Karpas-422 (cell line): Measurements from ENCODE around the gene ERC2. TPM values are rescaled to one million over a fixed set of nuclear protein-coding genes. Genes with fewer than 3 reads are reported as not detected.

Experiments used
- DNase-seq: peaks from one replicate; pipeline ENCODE4 v3.0.0-alpha.2; 2015
- H2AFZ ChIP-seq: fragments of 200-600 bp; sonication (generic); 2 replicates; pipeline ENCODE4 v1.6.1; 2014; ENCODE audit warnings: antibody characterized with exemption, low read length, mixed read lengths
- H3K27ac ChIP-seq: fragments of 200-600 bp; sonication (generic); 2 replicates; pipeline ENCODE4 v1.5.1; 2014; ENCODE audit warnings: mild to moderate bottlenecking, low read length, moderate library complexity
- H3K27me3 ChIP-seq: fragments of 200-600 bp; sonication (generic); 2 replicates; pipeline ENCODE4 v1.6.1; 2014; ENCODE audit warnings: low read length, mixed read lengths
- H3K36me3 ChIP-seq: fragments of 200-600 bp; sonication (generic); 2 replicates; pipeline ENCODE4 v1.6.1; 2014; ENCODE audit warnings: low read length, mixed read lengths; ENCODE audit not compliant: insufficient read depth
- H3K4me1 ChIP-seq: fragments of 200-600 bp; sonication (generic); 2 replicates; pipeline ENCODE4 v1.6.1; 2014; ENCODE audit warnings: mild to moderate bottlenecking, low read length, mixed read lengths
- H3K4me2 ChIP-seq: fragments of 200-600 bp; sonication (generic); 2 replicates; pipeline ENCODE4 v1.6.1; 2014; ENCODE audit warnings: low read length, low read depth, mild to moderate bottlenecking; ENCODE audit not compliant: poor library complexity, severe bottlenecking
- H3K4me3 ChIP-seq: fragments of 200-600 bp; sonication (generic); 2 replicates; pipeline ENCODE4 v1.5.1; 2014; ENCODE audit warnings: mild to moderate bottlenecking, antibody characterized with exemption, low read length, mixed read lengths
- H3K79me2 ChIP-seq: fragments of 200-600 bp; sonication (generic); 2 replicates; pipeline ENCODE4 v1.6.1; 2014; ENCODE audit warnings: mild to moderate bottlenecking, low read length, mixed read lengths
- H3K9ac ChIP-seq: fragments of 200-600 bp; sonication (generic); 2 replicates; pipeline ENCODE4 v1.6.0; 2014; ENCODE audit warnings: low read length
- H3K9me2 ChIP-seq: fragments of 200-600 bp; sonication (generic), shearing (Covaris generic); replicated peaks from 2 replicates; pipeline ENCODE4 v1.6.0; 2014; ENCODE audit warnings: mild to moderate bottlenecking, low read length, moderate library complexity; ENCODE audit not compliant: insufficient read depth
- H3K9me3 ChIP-seq: fragments of 300-700, 200-600 bp; sonication (generic); 2 replicates; pipeline ENCODE4 v1.6.1; 2014; ENCODE audit warnings: low read length, mixed read lengths
- H4K20me1 ChIP-seq: fragments of 200-600 bp; sonication (generic); 2 replicates; pipeline ENCODE4 v1.6.1; 2014; ENCODE audit warnings: mild to moderate bottlenecking, antibody characterized with exemption, low read length, low read depth; ENCODE audit not compliant: insufficient read depth
- total RNA-seq: library from RNA; depleted of rRNA; stranded (reverse); fragments of >200 nt; shearing (Covaris generic); gene quantifications from 2 replicates; pipeline ENCODE4 v1.2.3, GENCODE V29; 2014; ENCODE audit warnings: low replicate concordance

ERC2 gene
- total RNA-seq, 1 experiment from 2014 or later = 3.7 TPM

DNA sequence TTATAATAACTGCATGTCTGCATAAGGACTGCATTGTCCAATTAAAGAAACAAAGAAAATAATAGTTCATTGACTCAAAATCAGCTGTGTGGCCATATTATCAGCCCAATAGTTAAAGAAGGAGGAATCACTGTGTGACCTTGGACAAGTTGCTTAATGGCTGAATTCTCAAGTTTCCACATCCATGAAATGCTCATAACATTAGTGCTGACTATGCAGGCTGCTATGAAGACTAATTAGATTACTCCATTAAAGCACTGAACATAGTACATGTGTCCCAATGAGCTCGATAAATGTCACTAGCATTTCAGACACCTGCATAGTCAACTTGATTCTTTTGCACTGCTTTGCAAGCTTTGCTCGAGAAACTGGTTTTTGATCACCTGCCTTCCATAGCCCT lies 870.0 kb downstream of the ERC2 start:
- Histone ChIP-seq H4K20me1 (no peaks in the 10 kb centered on the region), H3K9me2 (no peaks in the 10 kb centered on the region), H3K36me3 (no peaks in the 10 kb centered on the region), H3K9ac (no peak overlapping the region), H3K4me3 (no peak overlapping the region), H3K9me3 (no peaks in the 10 kb centered on the region), H3K27ac (no peak overlapping the region), H3K27me3 (no peaks in the 10 kb centered on the region), H3K4me1 (peaks cover 39% of the 10 kb centered on the region), H3K4me2 (no peak overlapping the region), H2AFZ (no peak overlapping the region), H3K79me2 (no peaks in the 10 kb centered on the region)
- DNase-seq = no peak

DNA sequence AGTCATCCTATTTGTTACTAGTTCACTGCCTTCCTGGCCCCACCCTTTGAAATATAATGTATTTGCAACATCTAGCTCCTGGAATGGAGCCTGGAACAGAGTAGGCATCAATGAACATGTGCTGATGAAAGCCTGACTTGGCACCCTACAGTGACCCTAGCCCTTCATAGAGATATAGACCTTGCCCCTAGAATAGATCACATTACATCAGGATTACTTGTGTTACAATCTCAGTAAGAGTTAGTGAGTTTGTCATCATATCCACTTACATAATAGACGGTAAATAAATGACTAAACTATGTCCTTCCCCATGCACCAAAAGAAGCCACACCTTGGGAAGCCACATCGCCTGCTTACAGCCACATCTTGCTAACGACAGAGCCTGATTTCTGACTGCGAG lies 870.6 kb downstream of the ERC2 start:
- Histone ChIP-seq H3K9ac (no peak overlapping the region), H3K4me2 (no peak overlapping the region), H3K4me1 (peaks cover 40% of the 10 kb centered on the region), H2AFZ (no peak overlapping the region), H3K9me2 (no peaks in the 10 kb centered on the region), H4K20me1 (no peaks in the 10 kb centered on the region), H3K27ac (no peak overlapping the region), H3K9me3 (no peaks in the 10 kb centered on the region), H3K4me3 (no peak overlapping the region), H3K27me3 (no peaks in the 10 kb centered on the region), H3K79me2 (no peaks in the 10 kb centered on the region), H3K36me3 (no peaks in the 10 kb centered on the region)
- no peak for DNase-seq

DNA sequence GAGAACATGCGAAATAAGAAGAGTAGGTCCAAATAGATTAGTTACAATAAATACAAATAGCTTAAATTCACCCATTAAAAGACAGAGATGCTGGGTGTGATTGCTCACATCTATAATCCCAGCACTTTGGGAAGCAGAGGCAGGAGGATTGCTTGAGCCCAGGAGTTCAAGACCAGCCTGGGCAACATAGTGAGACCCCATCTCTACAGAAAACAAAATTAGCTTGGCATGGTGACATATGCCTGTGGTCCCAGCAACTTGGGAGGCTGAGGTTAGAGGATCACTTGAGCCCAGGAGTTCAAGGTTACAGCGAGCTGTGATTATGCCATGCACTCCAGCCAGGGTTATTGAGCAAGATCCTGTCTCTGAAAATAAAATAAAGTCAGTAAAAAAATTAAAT lies 872.1 kb downstream of the ERC2 start:
- Histone ChIP-seq H3K79me2 (no peaks in the 10 kb centered on the region), H4K20me1 (no peaks in the 10 kb centered on the region), H3K4me1 (peaks cover 51% of the 10 kb centered on the region), H2AFZ (no peak overlapping the region), H3K4me2 (no peak overlapping the region), H3K27ac (no peak overlapping the region), H3K36me3 (no peaks in the 10 kb centered on the region), H3K4me3 (no peak overlapping the region), H3K27me3 (no peaks in the 10 kb centered on the region), H3K9me2 (no peaks in the 10 kb centered on the region), H3K9me3 (no peaks in the 10 kb centered on the region), H3K9ac (no peak overlapping the region)
- DNase-seq = no peak

DNA sequence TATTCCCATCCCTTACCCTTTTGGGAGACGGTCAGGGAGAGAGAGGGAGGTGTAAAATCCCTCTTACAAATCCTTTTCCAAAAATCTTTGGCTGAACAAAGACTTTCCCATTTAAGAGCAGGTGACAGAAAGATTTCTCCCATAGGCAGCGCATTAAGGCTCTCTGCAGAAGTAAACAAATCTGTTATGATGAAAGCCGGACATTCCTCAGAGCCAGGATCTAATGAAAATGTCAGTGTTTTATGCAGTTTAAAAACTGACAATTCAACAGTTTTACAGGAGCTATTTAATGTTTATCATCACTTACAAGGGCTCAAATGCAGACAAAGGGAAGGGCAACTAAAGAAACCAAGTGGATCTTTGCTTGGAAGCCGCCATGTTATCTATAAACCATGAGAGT lies 872.8 kb downstream of the ERC2 start:
- Histone ChIP-seq H3K27me3 (no peaks in the 10 kb centered on the region), H4K20me1 (no peaks in the 10 kb centered on the region), H3K4me1 (peaks cover 59% of the 10 kb centered on the region), H3K9me3 (no peaks in the 10 kb centered on the region), H3K9me2 (no peaks in the 10 kb centered on the region), H3K79me2 (no peaks in the 10 kb centered on the region), H3K27ac (no peak overlapping the region), H3K4me3 (no peak overlapping the region), H3K9ac (no peak overlapping the region), H2AFZ (no peak overlapping the region), H3K36me3 (no peaks in the 10 kb centered on the region), H3K4me2 (no peak overlapping the region)
- no peak for DNase-seq

DNA sequence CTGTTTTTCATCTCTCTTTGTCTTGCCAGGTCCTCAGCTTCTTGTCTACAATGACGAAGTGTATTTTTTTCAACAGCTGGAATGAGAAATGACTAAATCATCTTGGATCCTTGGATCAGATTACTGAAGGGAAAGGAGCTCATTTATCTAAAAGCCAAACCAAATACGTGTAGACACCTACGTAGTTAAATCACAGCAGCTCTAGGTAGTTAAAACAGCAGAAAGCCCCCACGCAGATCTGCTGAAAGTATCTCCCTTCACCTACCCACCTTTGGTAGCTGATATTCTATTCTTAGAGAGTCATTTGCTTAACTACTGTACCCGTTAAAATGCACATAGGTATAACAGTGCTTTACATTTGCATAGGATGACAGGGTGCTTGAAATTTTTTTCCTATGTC lies 875.7 kb downstream of the ERC2 start:
- H3K9me3 ChIP-seq = no peaks in the 10 kb centered on the region
- no peaks in the 10 kb centered on the region for H3K9me2 ChIP-seq
- peak overlapping the region; percentile 45 for H3K4me3 ChIP-seq
- H3K9ac ChIP-seq = peak overlapping the region; percentile 57
- peak overlapping the region; percentile 41; the same call in 1 of the 2 replicates for H2AFZ ChIP-seq
- H3K27ac ChIP-seq = peak overlapping the region; percentile 90
- H4K20me1 ChIP-seq = no peaks in the 10 kb centered on the region
- H3K4me1 ChIP-seq = peaks cover 63% of the 10 kb centered on the region
- H3K4me2 ChIP-seq = peak overlapping the region; percentile 74
- no peaks in the 10 kb centered on the region for H3K27me3 ChIP-seq
- no peaks in the 10 kb centered on the region for H3K79me2 ChIP-seq
- DNase-seq = peak; percentile 81
- no peaks in the 10 kb centered on the region for H3K36me3 ChIP-seq

DNA sequence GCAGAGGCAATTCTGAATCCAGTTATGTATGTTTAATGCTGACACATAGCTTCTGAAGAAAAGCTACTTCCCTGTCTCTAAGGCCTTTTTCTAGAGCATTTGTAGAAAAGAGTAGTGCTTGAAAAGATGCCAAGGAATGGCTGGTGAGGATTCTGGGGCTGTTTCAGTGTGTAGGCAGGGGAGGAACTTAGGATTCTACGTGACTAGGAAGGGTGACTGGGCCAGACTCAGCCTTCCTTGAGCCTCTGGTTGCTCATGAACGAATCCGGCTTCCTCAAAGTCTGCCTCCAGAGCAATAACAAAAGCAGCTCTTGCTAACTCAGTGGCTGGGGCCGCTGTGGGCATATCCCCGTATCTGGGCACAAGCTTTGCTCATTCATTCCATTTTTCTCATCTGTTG lies 876.4 kb downstream of the ERC2 start:
- H2AFZ ChIP-seq = peak overlapping the region; percentile 41; the same call in 1 of the 2 replicates
- H3K36me3 ChIP-seq = no peaks in the 10 kb centered on the region

DNA sequence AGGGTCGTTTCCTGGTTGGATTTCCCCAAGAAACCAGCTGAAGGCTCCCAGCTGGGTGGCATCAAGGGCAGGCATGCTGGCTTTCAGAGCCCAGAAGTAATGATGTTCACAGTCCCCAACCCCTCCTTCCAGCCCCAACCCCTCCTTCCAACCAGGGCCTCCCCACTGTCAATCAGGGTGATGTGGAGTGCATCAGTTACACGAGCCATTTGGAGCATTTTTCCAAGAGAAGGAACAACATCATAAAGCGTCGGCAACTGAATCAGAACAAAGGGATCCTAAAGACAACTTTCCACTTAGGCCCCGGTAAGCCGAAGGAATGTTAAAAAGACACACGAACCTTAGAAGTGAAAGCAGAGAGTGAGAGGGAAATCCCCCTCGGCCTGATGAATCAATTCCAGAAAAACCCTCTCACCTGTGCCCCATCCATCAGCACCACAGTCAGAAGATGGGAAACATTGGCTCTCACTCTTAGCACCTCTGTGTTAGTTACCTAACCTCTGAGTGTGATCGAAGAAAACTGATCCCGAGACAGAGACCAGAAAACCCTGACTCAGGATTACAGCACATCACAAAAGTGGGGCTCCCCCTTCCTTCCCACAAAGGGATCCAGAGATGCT lies 880.0 kb downstream of the ERC2 start:
- no peaks in the 10 kb centered on the region for H3K9me3 ChIP-seq
- H3K79me2 ChIP-seq = no peaks in the 10 kb centered on the region
- H3K27me3 ChIP-seq = no peaks in the 10 kb centered on the region
- H3K27ac ChIP-seq = peak overlapping the region; percentile 88
- no peak overlapping the region for H3K4me3 ChIP-seq
- H3K9ac ChIP-seq = peak overlapping the region; percentile 44
- H3K9me2 ChIP-seq = no peaks in the 10 kb centered on the region
- peaks cover 81% of the 10 kb centered on the region for H3K4me1 ChIP-seq
- peak overlapping the region; percentile 45 for H3K4me2 ChIP-seq
- no peak for DNase-seq
- H4K20me1 ChIP-seq = no peaks in the 10 kb centered on the region
- no peaks in the 10 kb centered on the region for H3K36me3 ChIP-seq
- no peak overlapping the region for H2AFZ ChIP-seq

More for the DNA sequence above, 876.4 kb downstream of the ERC2 start:
- Histone ChIP-seq H4K20me1 (no peaks in the 10 kb centered on the region), H3K9me2 (no peaks in the 10 kb centered on the region), H3K27me3 (no peaks in the 10 kb centered on the region), H3K4me3 (peak overlapping the region; percentile 45), H3K79me2 (no peaks in the 10 kb centered on the region), H3K9me3 (no peaks in the 10 kb centered on the region), H3K27ac (peak overlapping the region; percentile 90), H3K4me2 (peak overlapping the region; percentile 74), H3K9ac (peak overlapping the region; percentile 57), H3K4me1 (peaks cover 70% of the 10 kb centered on the region)
- peak; percentile 60 for DNase-seq

DNA sequence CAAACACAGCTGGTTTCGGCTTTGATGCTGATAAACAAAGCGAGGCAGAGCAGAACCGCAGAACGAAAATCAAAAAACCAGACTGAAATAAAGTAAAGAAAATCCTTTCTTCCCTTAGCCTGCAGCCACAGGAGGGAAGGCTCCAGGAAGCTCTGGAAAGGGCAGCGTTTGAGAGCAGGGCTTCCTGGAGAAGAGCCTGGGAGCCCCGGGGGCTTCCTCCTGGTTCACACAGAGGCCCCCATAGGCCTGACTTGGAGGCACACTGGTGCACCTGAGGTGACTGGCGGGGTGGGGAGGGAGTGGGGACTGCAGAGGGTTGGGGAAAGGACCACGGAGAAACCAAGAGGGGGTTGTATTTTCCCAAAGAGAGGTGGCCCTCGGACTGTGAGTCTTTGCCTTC lies 882.4 kb downstream of the ERC2 start:
- Histone ChIP-seq H4K20me1 (no peaks in the 10 kb centered on the region), H3K9ac (no peak overlapping the region), H3K9me2 (no peaks in the 10 kb centered on the region), H3K4me3 (no peak overlapping the region), H3K27me3 (no peaks in the 10 kb centered on the region), H3K79me2 (no peaks in the 10 kb centered on the region), H3K9me3 (no peaks in the 10 kb centered on the region), H2AFZ (no peak overlapping the region), H3K4me1 (peaks cover 75% of the 10 kb centered on the region), H3K27ac (peak overlapping the region; percentile 88; the same call in 1 of the 2 replicates), H3K36me3 (no peaks in the 10 kb centered on the region), H3K4me2 (peak overlapping the region; percentile 45)
- no peak for DNase-seq
